Measurements from ENCODE around the gene PML. TPM values are rescaled to one million over a fixed set of nuclear protein-coding genes. Genes with fewer than 3 reads are reported as not detected.

The PML gene
- polyA plus RNA-seq, 1 donor (not counting 4 experiments of a cell fraction or from before 2014, with no cell fraction given), result 20.5 TPM

- Histone ChIP-seq H3K36me3 (ENCODE audit: control insufficient read depth in 2 of 2, extremely low read depth in 1 of 2, insufficient read depth in 2 of 2, low read length in 2 of 2) (peaks cover 0 to 3% of the 10 kb centered on the region in 2 experiments), H3K9me1 (ENCODE audit: control insufficient read depth, extremely low read depth, insufficient read depth, low read length) (no peaks in the 10 kb centered on the region), H3K27me3 (ENCODE audit: control insufficient read depth, extremely low read depth, insufficient read depth, low read length) (no peaks in the 10 kb centered on the region), H3K4me3 (ENCODE audit: control insufficient read depth in 2 of 3, extremely low read depth in 1 of 3, insufficient read depth in 2 of 3, low read depth in 1 of 3, low read length in 3 of 3) (no peak overlapping the region), H3K9me3 (ENCODE audit: control insufficient read depth, low read depth, low read length) (no peaks in the 10 kb centered on the region), H3K79me2 (ENCODE audit: control insufficient read depth, insufficient read depth, low read length) (no peaks in the 10 kb centered on the region), H3K4me1 (ENCODE audit: control insufficient read depth, extremely low read depth, insufficient read depth, low read length) (peaks cover 30% of the 10 kb centered on the region), H2AFZ (ENCODE audit: control insufficient read depth, low read length) (no peak overlapping the region), H3K9ac (ENCODE audit: control insufficient read depth, extremely low read depth, insufficient read depth, low read length) (no peak overlapping the region), H4K20me1 (ENCODE audit: control insufficient read depth, extremely low read depth, insufficient read depth, low read length) (no peaks in the 10 kb centered on the region), H3K27ac (ENCODE audit: control insufficient read depth, insufficient read depth, low read length) (no peak overlapping the region), H3K4me2 (ENCODE audit: control insufficient read depth, extremely low read depth, insufficient read depth, low read depth, low read length) (no peak overlapping the region)
- DNase-seq (ENCODE audit: low read depth, low spot score), result no peak
- no peak for FAIRE-seq
- TF ChIP-seq EZH2 (IDR thresholded peaks at IDR 0.05; ENCODE audit: low read length), result no peak
- TF ChIP-seq, protein P1, sequence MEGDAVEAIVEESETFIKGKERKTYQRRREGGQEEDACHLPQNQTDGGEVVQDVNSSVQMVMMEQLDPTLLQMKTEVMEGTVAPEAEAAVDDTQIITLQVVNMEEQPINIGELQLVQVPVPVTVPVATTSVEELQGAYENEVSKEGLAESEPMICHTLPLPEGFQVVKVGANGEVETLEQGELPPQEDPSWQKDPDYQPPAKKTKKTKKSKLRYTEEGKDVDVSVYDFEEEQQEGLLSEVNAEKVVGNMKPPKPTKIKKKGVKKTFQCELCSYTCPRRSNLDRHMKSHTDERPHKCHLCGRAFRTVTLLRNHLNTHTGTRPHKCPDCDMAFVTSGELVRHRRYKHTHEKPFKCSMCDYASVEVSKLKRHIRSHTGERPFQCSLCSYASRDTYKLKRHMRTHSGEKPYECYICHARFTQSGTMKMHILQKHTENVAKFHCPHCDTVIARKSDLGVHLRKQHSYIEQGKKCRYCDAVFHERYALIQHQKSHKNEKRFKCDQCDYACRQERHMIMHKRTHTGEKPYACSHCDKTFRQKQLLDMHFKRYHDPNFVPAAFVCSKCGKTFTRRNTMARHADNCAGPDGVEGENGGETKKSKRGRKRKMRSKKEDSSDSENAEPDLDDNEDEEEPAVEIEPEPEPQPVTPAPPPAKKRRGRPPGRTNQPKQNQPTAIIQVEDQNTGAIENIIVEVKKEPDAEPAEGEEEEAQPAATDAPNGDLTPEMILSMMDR (optimal IDR thresholded peaks at IDR 0.05 in 1 of 3, IDR thresholded peaks at IDR 0.05 in 1 of 3, conservative IDR thresholded peaks at IDR 0.05 in 1 of 3; ENCODE audit: extremely low read depth in 1 of 3, insufficient read depth in 2 of 3, low read length in 3 of 3), result no peak
- dilution Hi-C loops (cut with MboI; ENCODE audit: extremely low pct_ligation_motif_present, low sequenced_read_pairs), result no loop called here
Observed at GRCh38 chr15:73978896-73979295, 15.6 kb upstream of the PML start.

GRCh38 chr15:73979636-73980035 is 14.9 kb upstream of the PML start:
- H3K9ac ChIP-seq (ENCODE audit: control insufficient read depth, extremely low read depth, insufficient read depth, low read length), result no peak overlapping the region
- H3K4me3 ChIP-seq (ENCODE audit: control insufficient read depth in 2 of 3, extremely low read depth in 1 of 3, insufficient read depth in 2 of 3, low read depth in 1 of 3, low read length in 3 of 3), result no peak overlapping the region
- H3K27ac ChIP-seq (ENCODE audit: control insufficient read depth, insufficient read depth, low read length), result no peak overlapping the region
- H4K20me1 ChIP-seq (ENCODE audit: control insufficient read depth, extremely low read depth, insufficient read depth, low read length), result no peaks in the 10 kb centered on the region
- no peaks in the 10 kb centered on the region for H3K9me1 ChIP-seq (ENCODE audit: control insufficient read depth, extremely low read depth, insufficient read depth, low read length)
- peaks cover 37% of the 10 kb centered on the region for H3K4me1 ChIP-seq (ENCODE audit: control insufficient read depth, extremely low read depth, insufficient read depth, low read length)
- no peak for FAIRE-seq
- no peak for DNase-seq (ENCODE audit: low read depth, low spot score)
- no peaks in the 10 kb centered on the region for H3K27me3 ChIP-seq (ENCODE audit: control insufficient read depth, extremely low read depth, insufficient read depth, low read length)
- peaks cover 0 to 4% of the 10 kb centered on the region in 2 experiments for H3K36me3 ChIP-seq (ENCODE audit: control insufficient read depth in 2 of 2, extremely low read depth in 1 of 2, insufficient read depth in 2 of 2, low read length in 2 of 2)
- TF ChIP-seq, protein P1 (optimal IDR thresholded peaks at IDR 0.05 in 1 of 3, IDR thresholded peaks at IDR 0.05 in 1 of 3, conservative IDR thresholded peaks at IDR 0.05 in 1 of 3; ENCODE audit: extremely low read depth in 1 of 3, insufficient read depth in 2 of 3, low read length in 3 of 3), result no peak
- no peak for TF ChIP-seq EZH2 (IDR thresholded peaks at IDR 0.05; ENCODE audit: low read length)
- H3K4me2 ChIP-seq (ENCODE audit: control insufficient read depth, extremely low read depth, insufficient read depth, low read depth, low read length), result no peak overlapping the region
- no peak overlapping the region for H2AFZ ChIP-seq (ENCODE audit: control insufficient read depth, low read length)
- dilution Hi-C loops (cut with MboI; ENCODE audit: extremely low pct_ligation_motif_present, low sequenced_read_pairs), result no loop called here
- H3K9me3 ChIP-seq (ENCODE audit: control insufficient read depth, low read depth, low read length), result no peaks in the 10 kb centered on the region
- H3K79me2 ChIP-seq (ENCODE audit: control insufficient read depth, insufficient read depth, low read length), result no peaks in the 10 kb centered on the region

All from keratinocyte (primary cell).